ENCODE results near the gene ABI3. TPM values are rescaled to one million over a fixed set of nuclear protein-coding genes. Genes with fewer than 3 reads are reported as not detected.
A peak's percentile ranks its signal among the peaks of the same experiment; 100 is the strongest.

Gene ABI3
- total RNA-seq, 1 experiment from 2014 or later: not detected

DNA sequence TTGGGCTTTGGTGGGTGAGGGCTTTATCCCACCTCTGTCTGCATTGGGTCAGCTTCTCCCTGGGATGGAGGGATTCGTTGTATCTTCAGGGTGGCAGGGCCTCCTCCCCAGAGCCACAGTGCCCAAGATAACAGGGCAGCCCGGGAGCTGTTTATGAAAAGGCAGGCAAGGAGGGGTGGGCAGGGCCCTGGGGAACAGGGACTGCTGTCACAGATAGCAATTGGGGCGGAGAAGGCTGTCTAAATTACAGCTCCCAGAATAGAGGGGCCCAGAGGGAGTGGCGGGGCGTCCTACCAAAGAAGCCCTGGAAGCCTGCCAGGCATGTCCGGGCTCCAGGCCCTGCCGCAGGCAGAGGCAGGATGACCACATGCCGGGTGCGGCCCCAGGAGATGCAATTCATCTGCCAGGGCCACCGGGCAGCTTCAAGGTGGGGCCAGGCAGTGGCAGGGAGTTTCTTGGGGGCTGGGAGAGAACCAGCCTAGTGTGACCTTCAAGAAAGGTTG, 38.8 kb downstream of the ABI3 start:
- ChIA-PET POLR2A (no interaction called here), CTCF (interaction anchor here (0.6 kb wide), 1 partner anchor 275 kb away, joined by 3 read pairs; no protein-coding TSS in a partner anchor)
- H3K9me3 Mint-ChIP-seq (ENCODE audit: unreplicated experiment): no peaks in the 10 kb centered on the region
- intact Hi-C loops (cut with micrococcal nuclease): no loop called here
- BruUV-seq (replicated peaks): no TSS peak
- TF ChIP-seq, protein P1, sequence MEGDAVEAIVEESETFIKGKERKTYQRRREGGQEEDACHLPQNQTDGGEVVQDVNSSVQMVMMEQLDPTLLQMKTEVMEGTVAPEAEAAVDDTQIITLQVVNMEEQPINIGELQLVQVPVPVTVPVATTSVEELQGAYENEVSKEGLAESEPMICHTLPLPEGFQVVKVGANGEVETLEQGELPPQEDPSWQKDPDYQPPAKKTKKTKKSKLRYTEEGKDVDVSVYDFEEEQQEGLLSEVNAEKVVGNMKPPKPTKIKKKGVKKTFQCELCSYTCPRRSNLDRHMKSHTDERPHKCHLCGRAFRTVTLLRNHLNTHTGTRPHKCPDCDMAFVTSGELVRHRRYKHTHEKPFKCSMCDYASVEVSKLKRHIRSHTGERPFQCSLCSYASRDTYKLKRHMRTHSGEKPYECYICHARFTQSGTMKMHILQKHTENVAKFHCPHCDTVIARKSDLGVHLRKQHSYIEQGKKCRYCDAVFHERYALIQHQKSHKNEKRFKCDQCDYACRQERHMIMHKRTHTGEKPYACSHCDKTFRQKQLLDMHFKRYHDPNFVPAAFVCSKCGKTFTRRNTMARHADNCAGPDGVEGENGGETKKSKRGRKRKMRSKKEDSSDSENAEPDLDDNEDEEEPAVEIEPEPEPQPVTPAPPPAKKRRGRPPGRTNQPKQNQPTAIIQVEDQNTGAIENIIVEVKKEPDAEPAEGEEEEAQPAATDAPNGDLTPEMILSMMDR (IDR thresholded peaks at IDR 0.05; ENCODE audit: unreplicated experiment): no peak
- peak overlapping the region; percentile 52 for H3K27ac Mint-ChIP-seq (ENCODE audit: low read depth, unreplicated experiment)
- H3K27me3 Mint-ChIP-seq (ENCODE audit: insufficient read depth, unreplicated experiment): no peaks in the 10 kb centered on the region
- no peak overlapping the region for H3K4me3 Mint-ChIP-seq (ENCODE audit: unreplicated experiment)
- DNase-seq (ENCODE audit: unreplicated experiment): no peak
- peaks cover 11% of the 10 kb centered on the region for H3K4me1 Mint-ChIP-seq (ENCODE audit: insufficient read depth, unreplicated experiment)
- no peaks in the 10 kb centered on the region for H3K36me3 Mint-ChIP-seq (ENCODE audit: insufficient read depth, unreplicated experiment)

DNA sequence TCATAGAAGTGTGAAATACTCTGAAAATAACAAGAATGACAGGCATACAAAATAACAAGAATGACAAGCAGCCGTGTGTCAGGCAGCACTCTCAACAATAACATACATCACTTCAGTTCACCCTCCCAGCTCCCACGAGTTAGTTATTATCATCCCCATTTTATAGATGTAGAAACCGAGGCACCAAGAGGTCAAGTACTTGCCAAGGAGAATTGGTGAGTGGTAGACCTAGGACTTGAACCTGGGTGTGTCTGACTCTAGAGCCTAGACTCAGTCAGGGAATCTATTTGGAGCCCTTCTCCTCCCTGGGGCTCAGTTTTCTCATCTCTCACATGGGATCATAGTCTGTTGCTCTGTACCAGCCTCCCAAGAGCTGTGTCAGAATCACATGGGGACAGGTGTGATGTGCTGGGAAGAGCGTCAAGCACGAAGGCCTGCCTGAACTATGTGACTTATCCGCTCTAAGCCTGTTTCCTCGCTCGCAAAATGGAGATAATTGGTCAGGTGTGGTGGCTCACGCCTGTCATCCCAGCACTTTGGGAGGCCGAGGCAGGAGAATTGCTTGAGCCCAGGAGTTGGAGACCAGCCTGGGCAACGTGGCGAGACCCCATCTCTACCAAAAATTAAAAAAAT, 39.5 kb downstream of the ABI3 start:
- no peak overlapping the region for H3K27ac Mint-ChIP-seq (ENCODE audit: low read depth, unreplicated experiment)
- no TSS peak for BruUV-seq (replicated peaks)
- H3K9me3 Mint-ChIP-seq (ENCODE audit: unreplicated experiment): no peaks in the 10 kb centered on the region
- intact Hi-C loops (cut with micrococcal nuclease): no loop called here
- H3K27me3 Mint-ChIP-seq (ENCODE audit: insufficient read depth, unreplicated experiment): no peaks in the 10 kb centered on the region
- POLR2A ChIA-PET: no interaction called here
- TF ChIP-seq, protein P1 (IDR thresholded peaks at IDR 0.05; ENCODE audit: unreplicated experiment): no peak
- H3K4me3 Mint-ChIP-seq (ENCODE audit: unreplicated experiment): no peak overlapping the region
- H3K4me1 Mint-ChIP-seq (ENCODE audit: insufficient read depth, unreplicated experiment): peaks cover 11% of the 10 kb centered on the region
- no peaks in the 10 kb centered on the region for H3K36me3 Mint-ChIP-seq (ENCODE audit: insufficient read depth, unreplicated experiment)
- DNase-seq (ENCODE audit: unreplicated experiment): no peak
- CTCF ChIA-PET: interaction anchor here (0.7 kb wide), 1 partner anchor 206 kb away, joined by 3 read pairs; no protein-coding TSS in a partner anchor

DNA sequence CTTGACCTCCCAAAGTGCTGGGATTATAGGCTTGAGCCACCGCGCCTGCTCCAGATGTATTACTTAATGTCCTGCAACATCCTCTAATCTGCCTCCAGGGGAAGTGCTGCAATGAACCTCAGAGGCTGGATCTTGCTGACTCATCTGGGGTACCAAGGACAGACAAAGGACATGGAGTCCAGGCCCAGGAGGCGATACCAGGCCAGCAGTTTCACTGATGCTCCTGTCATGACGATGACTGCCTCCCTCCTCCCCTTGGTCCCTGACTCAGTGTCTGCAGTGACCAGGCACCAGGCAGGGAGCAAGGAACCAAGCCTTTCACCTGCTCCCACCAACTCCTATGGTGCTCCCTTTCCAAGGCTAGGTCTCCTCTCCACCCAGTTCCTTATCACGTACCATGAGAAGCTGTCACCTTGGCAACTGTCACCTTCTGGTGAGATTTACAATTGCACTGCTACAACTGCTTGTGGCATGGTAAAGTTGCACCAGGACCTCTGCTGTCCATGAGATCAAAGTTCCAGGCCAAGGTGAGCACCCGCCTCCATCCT, 41.7 kb downstream of the ABI3 start:
- Mint-ChIP-seq H3K27ac (ENCODE audit: low read depth, unreplicated experiment) (no peak overlapping the region), H3K9me3 (ENCODE audit: unreplicated experiment) (no peaks in the 10 kb centered on the region), H3K4me3 (ENCODE audit: unreplicated experiment) (no peak overlapping the region), H3K4me1 (ENCODE audit: insufficient read depth, unreplicated experiment) (peaks cover 11% of the 10 kb centered on the region), H3K27me3 (ENCODE audit: insufficient read depth, unreplicated experiment) (no peaks in the 10 kb centered on the region), H3K36me3 (ENCODE audit: insufficient read depth, unreplicated experiment) (no peaks in the 10 kb centered on the region)
- ChIA-PET POLR2A (interaction anchor here (0.7 kb wide), 1 partner anchor 151 kb away, joined by 3 read pairs; no protein-coding TSS in a partner anchor), CTCF (no interaction called here)
- TF ChIP-seq, protein P1 (IDR thresholded peaks at IDR 0.05; ENCODE audit: unreplicated experiment): no peak
- peak; percentile 79 for DNase-seq (ENCODE audit: unreplicated experiment)
- no TSS peak for BruUV-seq (replicated peaks)
- intact Hi-C loops (cut with micrococcal nuclease): no loop called here

DNA sequence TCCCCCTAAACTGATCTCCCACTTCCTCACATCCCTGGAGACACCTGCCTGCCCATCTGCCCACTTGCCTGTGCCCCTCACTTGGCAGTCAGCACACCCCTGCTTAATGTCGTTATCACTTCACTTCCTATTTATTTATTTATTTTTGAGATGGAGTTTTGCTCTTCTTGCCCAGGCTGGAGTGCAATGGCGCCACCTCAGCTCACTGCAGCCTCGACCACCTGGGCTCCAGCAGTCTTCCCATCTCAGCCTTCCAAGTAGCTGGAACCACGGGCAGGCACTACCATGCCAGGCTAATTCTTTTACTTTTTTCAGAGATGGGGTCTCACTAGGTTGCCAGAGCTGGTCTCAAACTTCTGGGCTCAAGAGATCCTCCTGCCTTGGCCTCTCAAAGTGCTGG, 43.6 kb downstream of the ABI3 start:
- Mint-ChIP-seq H3K4me1 (ENCODE audit: insufficient read depth, unreplicated experiment) (peaks cover 5% of the 10 kb centered on the region), H3K4me3 (ENCODE audit: unreplicated experiment) (no peak overlapping the region), H3K36me3 (ENCODE audit: insufficient read depth, unreplicated experiment) (no peaks in the 10 kb centered on the region), H3K27ac (ENCODE audit: low read depth, unreplicated experiment) (no peak overlapping the region), H3K9me3 (ENCODE audit: unreplicated experiment) (no peaks in the 10 kb centered on the region), H3K27me3 (ENCODE audit: insufficient read depth, unreplicated experiment) (no peaks in the 10 kb centered on the region)
- intact Hi-C loops (cut with micrococcal nuclease): no loop called here
- no TSS peak for BruUV-seq (replicated peaks)
- no peak for DNase-seq (ENCODE audit: unreplicated experiment)
- CTCF ChIA-PET: interaction anchor here (0.6 to 1.2 kb wide), 5 partner anchors 10 to 467 kb away, joined by 3 to 8 read pairs (median 3); no protein-coding TSS in a partner anchor
- POLR2A ChIA-PET: interaction anchor here (0.6 to 0.7 kb wide), 2 partner anchors 20 to 1293 kb away, joined by 3 to 5 read pairs; no protein-coding TSS in a partner anchor
- TF ChIP-seq, protein P1 (IDR thresholded peaks at IDR 0.05; ENCODE audit: unreplicated experiment): no peak

Measured in MCF 10A (cell line).